LNCaP clone FGC (cell line): ENCODE measurements around the gene DIAPH2.

ENCODE experiments used
- DNase-seq: peaks from one replicate; pipeline ENCODE4 v3.0.0-alpha.2; 2011; ENCODE audit warnings: low read depth
- H3K4me3 ChIP-seq: 2 replicates; pipeline ENCODE4 v1.5.1; 2011; ENCODE audit warnings: mild to moderate bottlenecking, low read depth, low read length, control low read depth
- CTCF ChIP-seq: IDR thresholded peaks from 2 replicates; pipeline ENCODE4 v1.5.1; 2012; ENCODE audit warnings: mild to moderate bottlenecking; ENCODE audit not compliant: control insufficient read depth, insufficient read depth; ENCODE audit errors: extremely low read depth

Gene DIAPH2

GRCh38 chrX:97295954-97296353, 611.3 kb downstream of the DIAPH2 start:
- TF ChIP-seq CTCF: no peak
- peak; percentile 64 for DNase-seq
- no peak overlapping the region for H3K4me3 ChIP-seq

GRCh38 chrX:97306771-97307470, 622.3 kb downstream of the DIAPH2 start:
- DNase-seq: no peak
- TF ChIP-seq CTCF: no peak
- H3K4me3 ChIP-seq: no peak overlapping the region

GRCh38 chrX:97308171-97308570, 623.5 kb downstream of the DIAPH2 start:
- TF ChIP-seq CTCF: no peak
- no peak for DNase-seq
- no peak overlapping the region for H3K4me3 ChIP-seq

GRCh38 chrX:97309487-97310116, 625.0 kb downstream of the DIAPH2 start:
- no peak overlapping the region for H3K4me3 ChIP-seq
- no peak for TF ChIP-seq CTCF

GRCh38 chrX:97310373-97310772, 625.7 kb downstream of the DIAPH2 start:
- TF ChIP-seq CTCF: no peak
- H3K4me3 ChIP-seq: no peak overlapping the region
- DNase-seq: no peak

More at GRCh38 chrX:97309487-97310116, 625.0 kb downstream of the DIAPH2 start:
- DNase-seq: no peak

- no peak for TF ChIP-seq CTCF
- no peak overlapping the region for H3K4me3 ChIP-seq
- DNase-seq: no peak
Observed at GRCh38 chrX:97311066-97311778, 626.6 kb downstream of the DIAPH2 start.
